Hematopoietic multipotent progenitor cell (in vitro differentiated cells): ENCODE results near the gene PRDM12. TPM values are rescaled to one million over a fixed set of nuclear protein-coding genes. Genes with fewer than 3 reads are reported as not detected.
A peak's percentile ranks its signal among the peaks of the same experiment; 100 is the strongest.

Source experiments
- DNase-seq, 3 donors: peaks; one replicate each; pipeline ENCODE4 v3.0.0-alpha.2; 2011 to 2015; ENCODE audit warnings: low read depth in 2 of 3, low spot score in 2 of 3
- total RNA-seq: library from RNA; depleted of rRNA; stranded (reverse); fragments of >200 nt; gene quantifications from one replicate; pipeline ENCODE4 v1.2.3, GENCODE V29; 2012

PRDM12 gene
- total RNA-seq, 1 donor, result not detected

GRCh38 chr9:130687615-130688014 is 23.2 kb downstream of the PRDM12 start:
- DNase-seq, result no peak

DNA sequence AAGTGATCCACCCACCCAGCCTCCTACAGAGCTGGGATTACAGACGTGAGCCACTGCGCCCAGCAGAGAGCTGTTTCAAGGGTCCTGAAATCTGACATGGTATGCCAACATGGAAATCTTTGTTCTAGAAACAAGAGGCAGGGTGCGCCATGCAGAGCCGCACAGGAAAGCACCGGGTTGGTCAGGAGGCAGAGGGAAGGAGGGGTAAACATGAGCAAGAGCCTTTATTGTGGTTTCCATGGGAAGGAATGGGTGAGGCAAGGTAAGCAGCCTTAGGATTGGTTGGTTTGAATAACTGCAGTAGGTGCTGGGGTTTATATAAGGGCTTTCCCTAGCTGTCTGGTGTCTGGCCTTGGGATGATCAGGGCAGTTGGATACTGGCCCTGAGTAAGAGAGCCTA is 23.7 kb downstream of the PRDM12 start:
- no peak for DNase-seq

- DNase-seq, result no peak
These were observed 25.2 kb downstream of the PRDM12 start for GRCh38 chr9:130689572-130689936.

DNA sequence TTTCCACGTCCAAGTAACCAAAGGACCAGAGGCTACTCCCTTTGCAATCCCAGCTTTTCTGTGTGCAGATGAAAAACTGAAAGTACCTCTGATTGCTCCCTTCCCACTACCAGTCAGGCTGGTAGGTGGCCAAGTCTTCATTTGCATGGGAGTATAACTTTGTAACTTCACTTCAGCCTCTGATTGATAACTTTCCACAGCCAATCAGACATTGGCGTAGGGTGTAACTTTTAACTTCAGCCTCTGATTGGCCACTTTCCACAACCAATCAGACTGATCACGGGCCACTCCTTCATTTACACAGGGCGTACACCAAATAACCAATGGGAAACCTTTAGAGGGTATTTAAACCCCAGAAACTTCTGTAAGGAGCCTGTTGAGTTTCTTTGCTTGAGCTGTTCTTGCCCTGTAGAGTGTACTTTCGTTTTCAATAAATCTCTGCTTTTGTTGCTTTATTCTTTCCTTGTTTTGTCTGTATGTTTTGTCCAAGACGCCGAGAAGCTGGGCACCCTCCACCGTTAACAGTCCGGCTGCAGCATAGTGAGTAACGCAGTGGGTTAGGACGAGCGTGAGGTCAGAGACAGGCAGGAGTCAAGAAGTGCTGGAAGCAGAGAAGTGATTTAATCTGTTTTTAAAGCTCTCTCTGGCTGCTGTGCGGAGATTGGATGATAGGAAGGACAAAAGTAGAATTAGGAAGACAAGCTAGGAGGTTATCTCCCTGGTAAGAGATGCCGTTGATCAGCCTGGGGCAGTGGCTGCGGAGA is 25.7 kb downstream of the PRDM12 start:
- DNase-seq, result peak in 1 of 3 donors; percentile 31

GRCh38 chr9:130692321-130692720 is 27.9 kb downstream of the PRDM12 start:
- DNase-seq, result peak in 2 of 3 donors; percentile 23 to 33

GRCh38 chr9:130693101-130693425 is 28.7 kb downstream of the PRDM12 start:
- DNase-seq, result no peak

- DNase-seq, result peak; percentile 92 to 98 (median 98)
These were observed 29.2 kb downstream of the PRDM12 start, which contains the start of gene EXOSC2 for GRCh38 chr9:130693426-130694191. EXOSC2 (plus strand) TSS chr9:130693780; CDS start chr9:130693792, 12 bp downstream.

GRCh38 chr9:130694205-130694604 is 29.8 kb downstream of the PRDM12 start:
- no peak for DNase-seq

GRCh38 chr9:130696139-130696650 is 31.8 kb downstream of the PRDM12 start:
- no peak for DNase-seq

DNA sequence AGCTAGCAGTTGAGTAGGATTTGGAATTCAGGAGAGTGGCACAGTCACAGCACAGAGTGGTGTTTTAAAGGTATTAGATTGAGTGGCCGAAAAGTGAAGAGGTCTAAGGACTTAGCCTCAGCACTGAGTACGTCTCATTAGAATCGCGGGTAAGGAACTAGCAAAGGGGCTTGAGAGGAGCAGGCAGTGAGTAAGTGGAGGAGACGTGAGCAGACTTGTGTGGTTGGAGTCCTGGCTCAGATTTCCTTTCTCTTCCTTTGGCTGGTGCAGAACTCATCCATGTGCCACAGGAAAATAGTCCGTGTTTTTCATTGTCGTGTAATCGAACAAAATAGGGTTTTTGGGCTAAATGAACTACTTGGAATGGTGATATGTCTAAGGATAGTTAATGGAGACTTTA is 32.6 kb downstream of the PRDM12 start:
- DNase-seq, result no peak

- no peak for DNase-seq
These were observed 34.1 kb downstream of the PRDM12 start for GRCh38 chr9:130698514-130698913.

DNA sequence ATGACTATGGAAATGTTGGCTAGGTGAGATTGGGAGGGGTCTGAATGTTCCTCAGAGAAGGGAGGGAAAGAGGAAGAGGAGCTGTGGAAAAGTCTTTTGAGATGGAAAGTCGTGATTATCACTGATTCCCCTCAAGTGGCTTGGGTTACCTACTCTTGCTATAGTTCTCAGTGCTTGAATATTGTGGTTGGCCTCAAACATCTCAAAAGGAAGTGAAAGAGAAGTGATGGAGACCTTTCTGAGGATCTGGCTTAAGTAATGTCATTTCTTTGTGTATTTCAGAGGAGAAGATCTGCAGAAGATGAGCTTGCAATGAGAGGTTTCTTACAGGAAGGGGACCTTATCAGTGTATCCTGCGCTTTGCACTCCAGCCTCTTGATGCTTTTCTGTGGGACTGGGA is 34.7 kb downstream of the PRDM12 start:
- DNase-seq, result no peak

GRCh38 chr9:130701059-130702022 is 36.9 kb downstream of the PRDM12 start:
- peak in 2 of 3 donors; percentile 66 to 81 for DNase-seq

GRCh38 chr9:130703501-130703900 is 39.1 kb downstream of the PRDM12 start:
- DNase-seq, result no peak

DNA sequence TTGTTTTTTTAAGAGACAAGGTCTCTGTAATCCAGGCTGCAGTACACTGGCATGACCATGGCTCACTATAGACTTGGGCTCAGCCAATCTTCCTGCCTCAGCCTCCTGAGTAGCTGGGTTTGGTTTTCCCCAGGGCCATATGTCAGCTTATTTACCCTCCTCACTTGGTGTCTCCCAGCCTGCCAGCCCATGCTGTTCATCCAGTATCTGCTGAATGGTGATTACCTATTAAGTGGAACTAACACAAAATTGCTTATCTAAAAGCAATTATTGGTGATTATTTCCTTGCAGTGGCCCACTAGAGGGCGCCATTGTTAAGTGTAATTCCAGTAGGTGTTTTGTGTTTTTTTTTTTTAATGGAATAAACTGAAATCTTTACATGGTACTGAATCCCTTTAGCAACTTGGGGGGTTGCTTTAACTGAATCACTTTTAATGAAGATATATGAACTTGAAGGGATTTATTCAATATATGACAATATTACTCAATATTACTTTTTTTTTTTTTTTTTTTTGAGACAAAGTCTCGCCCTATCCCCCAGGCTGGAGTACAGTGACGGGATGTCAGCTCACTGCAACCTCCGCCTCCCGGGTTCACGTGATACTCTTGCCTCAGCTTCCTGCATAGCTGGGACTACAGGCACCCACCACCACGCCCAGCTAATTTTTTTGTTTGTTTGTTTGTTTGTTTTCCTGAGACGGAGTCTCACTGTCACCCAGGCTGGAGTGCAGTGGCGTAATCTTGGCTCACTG is 43.0 kb downstream of the PRDM12 start:
- DNase-seq, result peak; percentile 58 to 87 (median 71)

GRCh38 chr9:130710822-130711352 is 46.5 kb downstream of the PRDM12 start:
- DNase-seq, result no peak

DNA sequence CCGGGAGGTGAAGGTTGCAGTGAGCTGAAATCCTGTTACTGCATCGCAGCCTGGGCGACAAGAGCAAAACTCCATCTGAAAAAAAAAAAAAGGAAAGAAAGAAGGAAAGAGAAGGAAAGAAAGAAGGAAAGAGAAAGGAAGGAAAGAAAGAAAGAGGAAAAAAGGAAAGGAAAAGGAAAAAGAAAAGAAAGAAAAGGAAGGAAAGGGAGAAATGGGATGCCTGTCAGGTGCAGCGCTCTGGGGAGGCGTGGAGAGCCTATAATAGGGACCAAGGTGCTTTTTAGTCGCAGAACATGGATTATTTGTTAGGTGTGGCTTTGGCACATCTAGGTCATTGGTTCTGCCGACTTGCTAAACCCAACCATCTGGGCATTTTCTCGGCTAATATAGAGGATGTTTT is 47.1 kb downstream of the PRDM12 start:
- DNase-seq, result no peak

DNA sequence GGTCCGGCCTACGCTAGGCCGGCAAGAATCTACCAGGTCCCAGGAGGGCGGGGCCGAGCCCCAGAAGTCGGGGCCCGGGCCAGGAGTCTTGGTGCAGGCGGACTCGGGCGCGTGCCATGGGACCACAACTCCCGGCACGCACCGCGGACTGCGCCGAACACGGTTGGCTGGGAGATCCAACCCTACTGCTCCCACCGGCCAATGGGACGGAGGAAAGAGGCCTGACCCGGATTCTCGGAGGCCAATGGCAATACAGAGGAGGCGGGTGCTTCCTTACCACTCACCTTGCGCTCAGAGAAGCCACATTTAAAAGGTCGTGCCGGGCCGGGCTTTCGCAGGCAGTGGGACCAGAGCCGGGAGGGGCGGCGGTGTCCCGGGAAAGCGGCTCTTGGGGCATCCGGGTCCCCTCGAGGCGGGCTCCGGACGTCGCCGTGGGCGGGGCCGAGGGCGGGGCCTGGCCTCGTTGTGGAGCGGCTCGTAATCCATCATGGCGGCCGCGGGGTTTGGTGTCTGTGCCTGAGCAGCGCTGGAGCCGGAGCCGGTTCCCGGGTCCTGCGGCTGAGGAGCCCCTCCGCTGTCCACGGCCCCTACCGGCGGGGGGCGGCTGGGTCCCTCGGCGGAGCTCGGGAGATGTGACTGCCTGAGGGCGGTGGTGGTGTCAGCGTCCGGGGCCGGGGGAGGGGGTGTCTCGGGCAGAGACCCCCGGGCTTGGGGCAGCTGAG is 48.3 kb downstream of the PRDM12 start:
- DNase-seq, result peak; percentile 80 to 98 (median 97)
